ENCODE data around the gene ZNF445. TPM values are rescaled to one million over a fixed set of nuclear protein-coding genes. Genes with fewer than 3 reads are reported as not detected.
A peak's percentile ranks its signal among the peaks of the same experiment; 100 is the strongest.

ZNF445 gene
- total and polyA plus RNA-seq, 9 of the 15 experiments (the other 6 are each of a cell fraction or from before 2014, with no cell fraction given): 1.2 to 26.9 (median 10.6) TPM

GRCh38 chr3:44476181-44476611, 1.3 kb downstream of the ZNF445 start (continued):
- no peak for TF ChIP-seq ZBTB40 (IDR thresholded peaks at IDR 0.05)
- no peak for TF ChIP-seq ZBTB40 (CRISPR knock-in tag; IDR thresholded peaks at IDR 0.05)
- no peak for TF ChIP-seq SETDB1 (IDR thresholded peaks at IDR 0.05; ENCODE audit: low read length)
- no peak for TF ChIP-seq ZNF324 (CRISPR knock-in tag; IDR thresholded peaks at IDR 0.05)
- TF ChIP-seq ASH1L (IDR thresholded peaks at IDR 0.05; ENCODE audit: borderline replicate concordance, low read depth, partially characterized antibody): peak; percentile 15
- TF ChIP-seq FOXK1 (CRISPR knock-in tag; IDR thresholded peaks at IDR 0.05; ENCODE audit: borderline replicate concordance): no peak
- peak; percentile 84 for TF ChIP-seq ETV1 (tag; conservative IDR thresholded peaks at IDR 0.05; ENCODE audit: low read depth)
- no peak for TF ChIP-seq STAG1 (CRISPR knock-in tag; IDR thresholded peaks at IDR 0.05; ENCODE audit: borderline replicate concordance)
- 0 out of 4 replicates have a peak, but pooled peaks of 1 of the 2 experiments have one; percentile 42 for TF ChIP-seq HDAC1 (IDR thresholded peaks at IDR 0.05)
- no peak for TF ChIP-seq RBM25 (IDR thresholded peaks at IDR 0.05; ENCODE audit: low read depth, low read length, severe bottlenecking)
- 0 out of 4 replicates have a peak, but pooled peaks of 1 of the 2 experiments have one; percentile 38 for TF ChIP-seq MNT (conservative IDR thresholded peaks at IDR 0.05)
- no peak for TF ChIP-seq CREBBP (IDR thresholded peaks at IDR 0.05; ENCODE audit: low read depth, low read length)
- 0 out of 2 replicates have a peak, but pooled peaks have one; percentile 12 for TF ChIP-seq MYNN (IDR thresholded peaks at IDR 0.05)
- no peak for TF ChIP-seq MYNN (CRISPR knock-in tag; IDR thresholded peaks at IDR 0.05)
- no peak for TF ChIP-seq SUPT5H (IDR thresholded peaks at IDR 0.05)
- TF ChIP-seq EP300 (IDR thresholded peaks at IDR 0.05; ENCODE audit: low read length): no peak
- no peak for TF ChIP-seq EP400 (IDR thresholded peaks at IDR 0.05)
- no peak for TF ChIP-seq ZBTB5 (IDR thresholded peaks at IDR 0.05)

All from K562 (cell line).